HG03039 (cell line): Measurements from ENCODE around the gene SYT14.
"Not testable (repeated sequence)": the region's sequence is repeated elsewhere in the genome, so short reads cannot be mapped to it uniquely, and the experiment has no call there.

ENCODE experiments used
- ATAC-seq: cut with Tn5 transposase; IDR thresholded peaks from one replicate; pipeline ENCODE4 v1.9.1; 2021; ENCODE audit warnings: mild to moderate bottlenecking, moderate library complexity; ENCODE audit not compliant: unreplicated experiment

Gene SYT14

DNA sequence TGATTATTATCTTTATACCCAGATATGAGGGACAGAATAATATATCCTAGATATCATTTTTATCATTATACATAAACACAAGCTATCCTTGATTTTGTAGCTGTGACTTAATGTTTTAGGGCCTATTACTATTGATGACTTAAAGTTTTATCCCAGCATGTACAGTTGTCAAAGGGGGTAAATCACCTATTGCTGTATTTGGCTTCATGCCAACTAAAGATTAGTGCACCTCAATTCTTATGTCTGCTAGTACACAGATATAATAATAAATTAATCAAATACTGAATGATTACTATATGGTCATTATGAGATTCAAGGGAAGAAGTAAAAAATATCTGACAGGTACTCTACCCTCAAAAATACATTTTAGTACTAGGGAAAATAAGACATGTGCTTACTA lies 84.0 kb downstream of the SYT14 start:
- ATAC-seq, result no peak

DNA sequence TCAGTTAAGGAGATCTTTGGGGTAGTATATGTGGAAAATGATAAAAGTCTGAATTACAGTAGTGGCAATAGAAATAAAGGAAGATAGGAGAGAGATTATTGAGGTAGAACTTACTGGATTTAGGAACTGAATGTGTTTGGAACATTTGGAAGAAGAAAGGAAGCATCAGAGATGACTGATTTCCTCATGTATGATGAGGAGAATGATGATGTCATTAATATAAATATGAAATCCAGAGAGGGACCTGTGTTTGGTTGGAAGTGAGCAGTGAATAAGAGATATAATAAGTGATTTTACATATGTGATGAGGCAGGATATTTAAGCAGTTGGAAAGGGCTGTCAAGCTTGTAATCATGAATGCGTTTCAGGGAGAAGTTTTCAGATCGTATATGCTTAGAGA lies 86.3 kb downstream of the SYT14 start:
- ATAC-seq, result no peak

DNA sequence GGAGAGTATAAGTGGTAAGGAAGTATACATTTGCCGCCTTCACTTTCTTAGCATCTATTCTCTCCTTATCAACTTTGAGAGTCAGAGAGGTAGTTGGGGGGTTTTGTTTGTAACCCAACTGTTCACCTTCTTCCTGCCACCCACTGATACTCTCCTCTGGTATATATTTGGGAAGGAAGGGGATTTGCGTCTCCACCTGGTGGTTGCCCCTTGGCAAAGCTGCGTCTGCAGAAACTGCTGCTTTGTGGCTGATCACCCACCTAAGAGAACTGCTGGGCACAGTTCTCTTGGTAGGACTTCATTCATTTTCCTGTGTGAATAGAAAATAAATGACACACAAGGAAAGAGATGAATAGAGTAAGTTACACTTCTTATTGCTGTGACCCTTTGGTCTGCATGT lies 87.0 kb downstream of the SYT14 start:
- ATAC-seq, result no peak

DNA sequence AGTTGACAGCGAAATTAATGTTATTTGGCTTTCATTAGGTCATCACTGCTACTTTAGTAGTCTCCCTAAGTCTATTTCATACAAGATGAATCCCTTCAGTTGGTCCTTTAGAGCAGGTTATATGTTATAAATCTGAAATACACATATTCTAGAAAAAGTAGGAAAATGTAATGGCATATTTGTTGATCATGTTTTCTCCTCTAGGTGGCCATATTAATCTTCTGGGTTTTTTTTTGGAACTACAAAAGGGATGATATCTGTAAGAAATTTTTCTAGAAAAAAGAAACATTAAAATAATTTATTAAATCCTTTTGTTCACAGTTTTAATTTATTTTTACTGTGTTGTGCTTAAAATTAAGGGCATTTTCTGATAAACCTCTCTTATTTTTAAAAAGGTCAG lies 87.9 kb downstream of the SYT14 start:
- no peak for ATAC-seq

DNA sequence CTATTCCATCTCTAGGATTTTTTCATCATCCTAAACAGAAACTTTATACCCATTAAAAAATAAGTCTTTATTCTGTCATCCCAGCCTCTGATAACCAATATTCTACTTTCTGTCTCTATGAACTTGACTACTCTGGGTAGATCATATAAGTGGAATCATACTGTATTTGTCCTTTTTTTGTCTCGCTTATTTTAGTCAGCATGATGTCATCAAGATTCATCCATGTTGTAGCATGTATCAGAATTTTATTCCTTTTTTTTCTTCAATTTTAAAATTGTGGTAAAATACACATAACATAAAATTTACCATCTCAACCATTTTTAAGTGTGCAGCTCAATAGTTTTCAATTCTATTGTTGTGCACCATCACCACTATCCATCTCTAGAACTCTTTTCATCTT lies 90.0 kb downstream of the SYT14 start:
- no peak for ATAC-seq

DNA sequence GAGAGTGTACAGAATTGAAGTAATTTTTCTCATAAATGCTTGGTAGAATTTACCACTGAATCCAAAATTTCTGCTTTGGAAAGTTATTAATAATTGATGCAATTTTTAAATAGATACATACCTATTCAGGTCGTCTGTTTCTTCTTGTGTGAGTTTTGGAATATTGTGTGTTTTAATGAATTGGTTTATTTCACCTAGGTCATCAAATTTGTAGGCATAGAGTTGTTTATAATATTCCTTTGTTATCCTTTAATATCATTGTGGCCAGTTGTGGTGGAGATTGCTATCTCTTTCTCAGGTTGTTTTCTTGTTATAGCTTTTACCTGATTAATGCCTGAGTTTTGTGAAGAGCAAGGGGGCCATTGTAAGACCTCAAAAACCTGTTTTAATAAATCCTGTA lies 93.5 kb downstream of the SYT14 start:
- no peak for ATAC-seq

DNA sequence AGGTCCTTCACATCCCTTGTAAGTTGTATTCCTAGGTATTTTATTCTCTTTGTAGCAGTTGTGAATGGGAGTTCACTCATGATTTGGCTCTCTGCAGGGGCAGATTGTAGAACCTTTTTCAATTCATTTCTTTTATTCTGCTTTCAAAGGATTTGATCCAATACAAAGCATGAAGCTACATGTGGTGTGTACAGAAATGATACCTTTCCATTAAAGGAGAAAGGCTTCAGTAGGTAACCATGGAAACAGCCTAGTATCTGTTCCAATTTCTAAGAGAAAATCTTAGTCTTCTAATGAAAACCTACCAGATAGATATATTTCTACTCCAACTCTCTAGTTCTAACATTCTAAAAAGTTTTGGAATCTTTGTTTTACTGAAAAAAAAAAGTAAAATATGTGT lies 105.0 kb downstream of the SYT14 start:
- ATAC-seq, result no peak

DNA sequence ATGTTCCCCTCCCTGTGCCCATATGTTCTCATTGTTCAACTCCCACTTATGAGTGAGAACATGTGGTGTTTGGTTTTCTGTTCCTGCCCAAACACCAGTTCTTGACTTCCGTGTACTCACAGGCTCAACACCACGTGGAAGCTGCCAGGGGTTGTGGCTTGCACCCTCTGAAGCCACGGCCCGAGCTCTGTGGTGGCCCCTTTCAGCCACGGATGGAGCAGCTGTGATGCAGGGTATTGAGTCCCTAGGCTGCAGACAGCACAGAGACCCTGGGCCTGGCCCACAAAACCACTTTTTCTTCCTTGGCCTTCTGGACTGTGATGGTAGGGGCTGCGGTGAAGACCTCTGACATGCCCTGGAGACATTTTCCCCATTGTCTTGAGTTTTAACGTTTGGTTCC lies 111.6 kb downstream of the SYT14 start:
- no peak for ATAC-seq

DNA sequence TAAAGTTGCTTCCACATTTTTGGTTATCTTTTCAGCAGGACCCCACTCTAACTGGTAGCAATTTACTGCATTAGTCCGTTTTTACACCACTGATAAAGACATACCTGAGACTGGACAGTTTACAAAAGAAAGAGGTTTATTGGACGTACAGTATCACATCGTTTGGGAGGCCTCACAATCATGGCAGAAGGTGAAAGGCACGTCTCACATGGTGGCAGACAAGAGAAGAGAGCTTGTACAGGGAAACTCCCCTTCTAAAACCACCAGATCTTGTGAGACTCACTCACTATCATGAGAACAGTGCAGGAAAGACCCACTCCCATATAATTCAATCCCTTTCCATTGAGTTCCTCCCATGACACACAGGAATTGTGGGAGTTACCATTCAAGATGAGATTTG lies 112.5 kb downstream of the SYT14 start:
- ATAC-seq, result not testable (repeated sequence)

DNA sequence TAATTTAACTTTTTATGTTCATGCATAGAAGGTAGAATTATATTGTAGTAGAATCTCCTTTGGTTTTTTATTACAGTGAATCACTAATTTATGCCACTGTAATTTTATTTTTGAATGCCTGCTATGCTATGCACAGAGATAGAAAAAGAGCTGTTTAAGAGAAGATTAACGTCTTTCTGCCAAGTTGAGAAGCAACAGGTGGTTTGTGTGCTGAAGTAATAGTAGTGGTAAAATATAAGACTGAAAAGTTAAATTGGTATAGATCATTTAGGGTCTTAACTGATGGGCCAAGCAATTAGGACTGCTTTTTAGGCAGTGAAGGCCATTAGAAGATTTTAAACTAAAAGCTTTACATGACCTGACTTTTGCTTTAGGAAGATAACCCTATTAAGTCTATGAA lies 115.1 kb downstream of the SYT14 start:
- ATAC-seq, result no peak

DNA sequence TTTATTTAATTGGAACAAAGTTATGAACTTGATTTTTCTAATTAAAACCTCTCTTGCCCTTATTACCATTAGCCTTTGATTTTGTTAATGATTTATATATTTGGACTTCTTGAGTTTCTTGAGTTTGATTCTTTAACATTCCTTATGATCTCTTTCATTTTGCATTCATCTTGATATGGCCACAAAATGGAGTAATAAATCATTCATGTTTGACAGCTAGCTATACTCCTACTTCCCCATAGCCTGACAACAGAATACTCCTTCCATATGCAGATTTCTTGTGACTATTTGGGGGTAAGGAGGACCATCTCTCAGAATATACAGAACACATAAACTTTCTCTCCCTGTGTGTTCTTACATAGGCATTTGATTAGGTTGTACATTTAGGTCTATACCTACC lies 119.6 kb downstream of the SYT14 start:
- no peak for ATAC-seq

DNA sequence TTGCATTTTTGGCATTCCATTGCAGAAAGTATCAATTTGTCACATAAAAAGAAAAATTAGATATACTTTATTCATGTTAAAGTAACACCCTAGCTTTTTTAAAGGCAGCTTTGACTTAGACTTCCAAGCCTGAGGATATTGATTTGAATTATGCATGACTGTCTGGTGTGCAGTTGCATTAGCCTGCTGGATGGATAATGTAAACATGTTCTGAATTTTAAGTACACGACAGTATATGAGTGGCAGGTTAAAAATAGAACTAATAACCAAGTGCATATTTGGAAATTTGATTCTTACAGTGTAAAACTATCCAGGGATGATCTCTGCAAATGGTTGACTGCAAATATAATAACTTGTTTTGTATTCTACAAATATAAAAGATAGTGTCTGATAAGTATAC lies 124.0 kb downstream of the SYT14 start:
- ATAC-seq, result no peak

DNA sequence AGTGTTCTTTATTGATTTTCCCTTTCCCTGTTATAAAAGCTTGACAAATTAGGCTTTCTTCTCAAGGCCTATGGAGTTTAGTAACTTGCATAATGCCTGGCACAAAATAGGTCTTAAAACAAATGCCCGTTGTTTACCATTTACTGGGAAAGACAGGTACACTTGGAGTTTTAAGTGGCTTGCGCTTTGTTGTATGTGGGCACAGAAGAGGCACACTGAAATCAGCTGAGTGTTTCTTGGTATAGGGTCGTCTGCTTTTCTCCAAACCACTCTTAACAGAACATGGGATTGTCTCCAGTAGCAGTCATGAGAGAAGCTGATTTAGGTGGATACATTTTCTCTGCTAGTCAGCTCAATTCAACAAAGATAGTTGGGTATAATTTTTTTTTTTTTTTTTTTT lies 132.5 kb downstream of the SYT14 start:
- no peak for ATAC-seq

DNA sequence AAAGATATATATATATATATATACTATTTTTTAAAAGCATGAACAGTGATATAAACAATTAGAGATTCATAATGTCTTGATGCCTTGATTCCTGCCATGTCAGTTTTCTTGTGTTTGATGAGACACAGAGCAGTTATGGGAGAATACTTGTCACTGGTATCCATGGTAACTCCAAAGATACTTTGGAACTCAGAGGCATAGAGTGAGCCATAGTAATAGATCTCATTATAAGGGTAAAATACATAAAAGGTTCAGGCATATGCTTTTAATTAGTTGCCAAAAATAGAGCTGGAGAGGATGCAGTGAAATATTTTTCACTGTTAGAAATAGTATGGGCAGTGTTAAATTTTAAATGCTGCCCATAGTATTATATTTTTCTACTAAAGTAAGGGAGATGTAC lies 134.1 kb downstream of the SYT14 start:
- no peak for ATAC-seq

DNA sequence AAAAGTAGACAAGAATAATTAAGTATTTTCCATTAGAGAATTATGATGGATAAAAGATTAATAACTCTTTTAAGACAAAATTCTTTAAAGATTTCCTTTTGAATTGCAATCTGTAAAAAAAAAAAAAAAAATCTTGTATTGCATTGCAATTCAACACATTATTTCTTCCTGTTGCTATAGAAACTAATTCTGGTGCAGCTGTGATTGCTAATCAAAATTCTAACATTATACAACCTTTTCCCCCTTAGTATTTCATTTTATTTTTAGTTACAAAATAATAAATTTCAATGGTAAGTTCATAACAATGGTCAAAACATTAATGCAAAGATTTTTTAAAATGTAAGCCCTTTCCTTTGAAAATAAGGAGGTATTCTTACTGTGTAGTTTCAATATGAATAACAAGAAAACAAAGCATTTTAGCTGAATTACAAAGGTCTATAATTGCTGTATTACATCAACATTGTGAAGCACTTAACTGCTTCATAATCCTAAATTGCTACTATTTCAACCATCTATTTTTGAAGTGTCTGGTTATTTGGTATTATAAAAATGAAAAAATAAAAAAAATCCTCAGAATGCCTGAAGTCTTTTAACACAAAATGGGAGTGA lies 135.0 kb downstream of the SYT14 start:
- ATAC-seq, result no peak

DNA sequence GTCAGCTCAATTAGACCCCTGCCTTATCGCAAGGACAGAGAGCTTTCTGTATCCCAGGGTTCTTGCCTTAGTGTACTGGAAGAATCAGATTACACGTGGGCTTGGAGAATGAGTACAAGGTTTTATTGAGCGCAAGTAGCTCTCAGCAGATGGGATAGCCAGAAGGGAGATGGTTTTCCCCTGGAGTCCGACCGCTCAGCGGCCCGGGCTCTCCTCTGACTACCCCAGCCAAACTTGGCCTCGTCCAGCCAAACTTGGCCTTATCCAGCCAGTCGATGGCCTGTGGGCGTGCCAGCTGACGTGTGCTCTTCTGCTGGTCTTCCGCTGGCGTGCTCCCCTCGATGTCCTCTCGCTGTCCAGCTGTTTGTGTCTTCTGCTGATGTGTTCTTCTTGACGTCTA lies 136.9 kb downstream of the SYT14 start:
- no peak for ATAC-seq

DNA sequence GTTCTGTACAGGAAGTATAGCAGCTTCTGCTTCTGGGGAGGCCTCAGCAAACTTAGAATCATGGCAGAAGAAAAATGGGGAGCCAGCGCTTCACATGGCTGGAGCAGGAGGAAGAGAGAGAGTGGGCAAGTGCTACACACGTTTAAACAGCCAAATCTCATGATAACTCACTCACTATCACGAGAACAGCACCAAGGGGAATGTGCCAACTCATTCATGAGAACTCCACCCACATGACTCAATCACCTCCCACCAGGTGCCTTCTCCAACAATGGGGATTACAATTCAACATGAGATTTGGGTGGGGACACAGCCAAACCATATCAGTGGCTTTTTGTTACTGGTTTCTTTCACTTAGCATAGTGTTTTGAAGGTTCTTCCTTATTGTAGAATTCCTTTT lies 138.6 kb downstream of the SYT14 start:
- no peak for ATAC-seq

DNA sequence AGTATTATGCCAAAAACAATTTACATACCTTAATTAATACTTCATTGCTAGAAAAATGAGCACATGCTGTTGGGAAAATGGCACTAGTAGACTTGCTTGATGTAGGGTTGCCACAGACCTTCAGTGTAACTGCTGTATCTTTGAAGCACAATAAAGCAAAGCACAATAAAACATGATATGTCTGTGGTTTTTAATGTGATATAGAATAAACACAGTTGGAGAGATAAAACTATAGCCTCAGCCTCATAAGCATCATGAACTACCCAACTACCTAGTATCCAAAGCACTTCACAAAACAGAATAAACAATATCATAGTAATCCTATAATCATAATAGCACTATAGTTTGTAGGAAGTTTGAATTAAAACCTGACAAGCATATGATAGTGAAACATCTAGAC lies 143.5 kb downstream of the SYT14 start:
- no peak for ATAC-seq

DNA sequence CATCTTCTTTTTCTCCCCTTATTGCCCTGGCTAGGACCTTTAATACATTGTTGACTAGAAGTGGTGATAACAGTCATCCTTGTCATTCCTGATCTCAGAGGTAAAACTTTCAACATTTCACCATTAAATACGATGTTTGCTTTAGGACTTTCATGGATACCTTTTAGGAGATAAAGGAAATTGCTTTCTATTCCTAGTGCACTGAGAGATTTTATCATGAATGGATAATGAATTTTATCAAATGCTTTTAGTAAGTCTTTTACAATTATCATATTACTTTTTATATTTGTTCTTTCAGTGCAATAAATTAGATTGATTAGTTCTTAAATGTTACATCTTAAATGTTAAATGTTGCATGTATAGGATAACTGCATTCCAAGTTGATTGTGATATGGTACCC lies 147.3 kb downstream of the SYT14 start:
- ATAC-seq, result no peak

DNA sequence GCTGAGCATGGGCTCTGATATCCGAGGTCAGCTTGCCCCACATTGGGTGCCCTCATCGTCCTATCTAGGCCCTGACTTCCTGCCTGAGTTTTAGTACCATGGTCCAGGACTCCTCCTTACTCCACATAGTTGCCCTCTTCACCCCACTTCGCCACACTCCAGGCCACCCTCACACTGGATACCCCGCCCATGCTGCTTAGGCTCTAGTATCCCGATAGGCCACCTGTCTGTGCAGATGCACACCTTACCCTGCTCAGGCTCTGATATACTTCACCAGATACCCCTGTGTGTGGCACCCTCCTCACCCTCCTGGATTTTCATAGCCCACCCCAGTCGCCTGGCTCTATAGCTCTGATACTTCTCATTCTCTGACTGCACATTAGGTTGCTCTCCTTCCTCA lies 149.0 kb downstream of the SYT14 start:
- ATAC-seq, result no peak

DNA sequence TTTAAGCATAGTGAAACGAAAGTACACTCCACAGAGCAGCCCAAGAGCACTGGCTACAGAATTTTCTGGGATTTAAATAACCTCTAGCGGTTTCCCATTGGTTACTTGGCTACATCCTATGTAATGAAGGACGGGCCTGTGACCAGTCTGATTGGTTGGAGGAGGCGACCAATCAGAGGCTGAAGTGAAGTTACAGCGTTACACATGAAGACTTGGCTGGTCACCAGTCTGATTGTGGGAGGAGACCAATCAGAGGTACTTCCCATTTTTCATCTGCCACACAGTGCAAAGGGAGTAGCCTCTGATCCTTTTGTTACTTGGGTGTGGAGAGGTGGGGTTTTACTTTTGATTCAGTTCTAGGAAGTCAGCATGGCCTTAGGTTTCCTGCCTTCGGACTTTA lies 151.8 kb downstream of the SYT14 start:
- ATAC-seq, result no peak

DNA sequence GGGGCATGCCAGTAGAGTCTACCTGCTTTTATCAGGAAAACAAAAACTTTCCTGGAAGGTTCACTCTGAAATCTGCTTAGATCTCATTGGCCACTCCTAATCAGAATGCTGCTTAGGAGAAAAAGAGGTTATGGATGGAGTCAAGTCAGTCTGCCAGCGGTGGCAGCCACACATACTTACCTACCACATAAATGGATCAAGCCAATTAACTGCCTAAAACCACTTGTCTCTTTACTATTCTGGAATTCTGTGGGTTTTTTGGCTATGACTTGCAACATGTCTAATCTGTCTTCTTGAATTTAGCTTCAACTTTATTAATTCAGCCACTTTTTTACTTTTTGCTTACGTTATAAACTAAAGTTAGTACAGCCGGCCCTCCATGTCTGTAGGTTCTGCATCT lies 154.3 kb downstream of the SYT14 start:
- ATAC-seq, result no peak

DNA sequence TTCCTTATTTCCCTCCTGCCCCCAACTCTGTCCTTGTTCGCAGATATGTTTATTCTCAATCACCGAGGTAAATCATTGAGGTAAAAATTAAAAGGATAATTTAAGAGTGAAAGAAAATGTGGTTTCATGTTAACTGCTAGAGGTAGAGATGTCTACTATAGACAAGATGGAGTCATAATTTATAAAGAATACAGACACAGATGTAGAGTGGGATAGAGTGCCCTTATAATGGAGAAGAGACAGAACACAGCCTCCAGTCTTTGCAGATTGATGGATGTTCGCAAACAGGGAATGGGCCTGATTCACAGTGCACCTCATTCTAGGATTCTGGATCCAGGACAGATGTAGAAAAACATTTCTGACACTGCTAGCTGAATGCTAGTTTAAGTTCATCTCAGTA lies 155.4 kb downstream of the SYT14 start:
- no peak for ATAC-seq

DNA sequence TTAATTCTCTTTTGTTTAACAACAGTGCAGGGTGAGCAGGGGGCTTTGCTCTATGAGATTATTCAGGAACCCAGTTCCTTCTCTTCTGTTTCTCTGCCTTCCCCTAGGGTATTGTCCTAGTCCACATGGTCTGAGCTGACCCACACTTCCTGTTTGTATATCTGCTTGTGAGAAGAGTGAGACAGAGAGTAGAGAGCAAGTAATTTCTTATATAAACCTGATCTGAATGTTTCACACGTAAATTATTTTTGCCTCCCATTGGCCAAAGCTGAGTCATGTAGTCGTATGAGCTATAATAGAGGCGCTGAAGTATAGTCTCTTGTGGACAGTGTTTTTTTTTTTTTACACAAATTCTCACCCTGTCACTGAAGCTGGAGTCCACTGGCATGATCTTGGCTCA lies 160.3 kb downstream of the SYT14 start:
- no peak for ATAC-seq
